Smooth muscle cell (in vitro differentiated cells): ENCODE measurements around the gene TMEM14C. TPM values are rescaled to one million over a fixed set of nuclear protein-coding genes. Genes with fewer than 3 reads are reported as not detected.
"Not testable (repeated sequence)": the region's sequence is repeated elsewhere in the genome, so short reads cannot be mapped to it uniquely, and the experiment has no call there.

Source experiments
- DNase-seq: peaks from one replicate; lab custom pipeline; 2025; ENCODE audit not compliant: unreplicated experiment; lab: John Stamatoyannopoulos, UW
- H2AFZ ChIP-seq: fragments of 200-600 bp; sonication (generic); 2 replicates; pipeline ENCODE4 v1.6.0; 2016; ENCODE audit warnings: antibody characterized with exemption, low read depth, mild to moderate bottlenecking
- H3F3A ChIP-seq: fragments of 200-600 bp; sonication (generic); 2 replicates; pipeline ENCODE4 v1.6.0; 2017; ENCODE audit warnings: antibody characterized with exemption, low read depth
- H3K27ac ChIP-seq: fragments of 200-600 bp; sonication (generic); 2 replicates; pipeline ENCODE4 v1.5.1; 2016; ENCODE audit warnings: low read depth, mild to moderate bottlenecking
- H3K27me3 ChIP-seq: fragments of 200-600 bp; sonication (generic); 2 replicates; pipeline ENCODE4 v1.6.1; 2016; ENCODE audit warnings: low read depth, mild to moderate bottlenecking
- H3K36me3 ChIP-seq: fragments of 200-600 bp; sonication (generic); 2 replicates; pipeline ENCODE4 v1.5.1; 2016; ENCODE audit warnings: low read depth
- H3K4me1 ChIP-seq: fragments of 200-600 bp; sonication (generic); 2 replicates; pipeline ENCODE4 v1.5.1; 2016; ENCODE audit warnings: low read depth
- H3K4me2 ChIP-seq: fragments of 200-600 bp; sonication (generic); 2 replicates; pipeline ENCODE4 v1.6.0; 2016; ENCODE audit warnings: mild to moderate bottlenecking
- H3K4me3 ChIP-seq: fragments of 200-600 bp; sonication (generic); 2 replicates; pipeline ENCODE4 v1.5.1; 2016; ENCODE audit warnings: mild to moderate bottlenecking
- H3K79me2 ChIP-seq: fragments of 200-600 bp; sonication (generic); 2 replicates; pipeline ENCODE4 v1.6.0; 2016; ENCODE audit warnings: low read depth, mild to moderate bottlenecking
- H3K9ac ChIP-seq: fragments of 200-600 bp; sonication (generic); 2 replicates; pipeline ENCODE4 v1.6.0; 2016; ENCODE audit warnings: low read depth
- H3K9me3 ChIP-seq: fragments of 200-600 bp; sonication (generic); replicated peaks from 2 replicates; pipeline ENCODE4 v1.5.1; 2016; ENCODE audit warnings: low read depth
- H4K20me1 ChIP-seq: fragments of 200-600 bp; sonication (generic); 2 replicates; pipeline ENCODE4 v1.6.0; 2016; ENCODE audit warnings: low read depth
- WGBS: methylation state at CpG from one replicate; pipeline ENCODE4 v1.1.7; 2016; ENCODE audit warnings: low lambda C conversion rate; 5-methylcytosine and 5-hydroxymethylcytosine counted together
- polyA plus RNA-seq: library from polyadenylated mRNA; unstranded; fragments of >200 nt; fragmentation: Nextera tagmentation; extraction: Ambion mirVana; gene quantifications from 2 replicates; pipeline ENCODE4 v1.2.1, GENCODE V29; 2016
- total RNA-seq: library from RNA; depleted of rRNA; stranded (reverse); fragments of >200 nt; gene quantifications from 2 replicates; pipeline ENCODE4 v1.2.3, GENCODE V29; 2014
- TF ChIP-seq, protein P1 (sequence below): fragments of 200-600 bp; sonication (generic); IDR thresholded peaks from 2 replicates; pipeline ENCODE4 v1.5.1; 2017; ENCODE audit warnings: borderline replicate concordance, mild to moderate bottlenecking, antibody characterized with exemption; ENCODE audit not compliant: insufficient read depth, poor library complexity, severe bottlenecking

Gene TMEM14C
- total and polyA plus RNA-seq, 2 experiments from 2014 or later: 180 TPM

DNA sequence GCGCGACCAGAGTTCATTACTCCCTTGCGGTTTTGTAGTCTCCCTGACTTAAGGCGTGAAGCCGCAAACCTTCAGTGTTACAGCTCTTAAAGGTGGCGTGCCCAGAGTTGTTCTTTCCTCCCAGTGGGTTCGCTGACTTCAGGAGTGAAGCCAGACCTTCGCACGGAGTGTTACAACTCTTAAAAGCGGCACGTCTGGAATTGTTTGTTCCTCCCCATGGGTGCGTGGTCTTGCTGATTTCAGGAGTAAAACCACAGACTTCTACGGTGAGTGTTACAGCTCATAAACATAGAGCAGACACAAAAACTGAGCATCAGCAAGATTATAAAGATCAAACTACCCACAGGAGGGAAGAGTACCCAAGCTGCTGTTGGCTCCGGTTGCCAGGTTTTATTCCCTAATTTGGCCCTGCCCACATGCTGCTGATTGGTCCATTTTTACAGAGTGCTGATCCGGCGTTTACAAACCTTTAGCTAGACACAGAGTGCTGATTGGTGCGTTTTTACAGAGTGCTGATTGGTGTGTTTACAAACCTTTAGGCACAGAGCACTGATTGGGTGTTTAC, 10.4 kb downstream of the TMEM14C start:
- DNase-seq: no peak
- Histone ChIP-seq H3K36me3 (peaks cover 7% of the 10 kb centered on the region), H3K4me3 (no peak overlapping the region), H3K79me2 (no peaks in the 10 kb centered on the region), H3K9me3 (no peaks in the 10 kb centered on the region), H4K20me1 (no peaks in the 10 kb centered on the region), H2AFZ (no peak overlapping the region), H3F3A (peaks cover 8% of the 10 kb centered on the region), H3K4me2 (no peak overlapping the region), H3K4me1 (peaks cover 3% of the 10 kb centered on the region), H3K27ac (peak overlapping the region; percentile 82), H3K9ac (peak overlapping the region; percentile 5), H3K27me3 (no peaks in the 10 kb centered on the region)
- TF ChIP-seq, protein P1, sequence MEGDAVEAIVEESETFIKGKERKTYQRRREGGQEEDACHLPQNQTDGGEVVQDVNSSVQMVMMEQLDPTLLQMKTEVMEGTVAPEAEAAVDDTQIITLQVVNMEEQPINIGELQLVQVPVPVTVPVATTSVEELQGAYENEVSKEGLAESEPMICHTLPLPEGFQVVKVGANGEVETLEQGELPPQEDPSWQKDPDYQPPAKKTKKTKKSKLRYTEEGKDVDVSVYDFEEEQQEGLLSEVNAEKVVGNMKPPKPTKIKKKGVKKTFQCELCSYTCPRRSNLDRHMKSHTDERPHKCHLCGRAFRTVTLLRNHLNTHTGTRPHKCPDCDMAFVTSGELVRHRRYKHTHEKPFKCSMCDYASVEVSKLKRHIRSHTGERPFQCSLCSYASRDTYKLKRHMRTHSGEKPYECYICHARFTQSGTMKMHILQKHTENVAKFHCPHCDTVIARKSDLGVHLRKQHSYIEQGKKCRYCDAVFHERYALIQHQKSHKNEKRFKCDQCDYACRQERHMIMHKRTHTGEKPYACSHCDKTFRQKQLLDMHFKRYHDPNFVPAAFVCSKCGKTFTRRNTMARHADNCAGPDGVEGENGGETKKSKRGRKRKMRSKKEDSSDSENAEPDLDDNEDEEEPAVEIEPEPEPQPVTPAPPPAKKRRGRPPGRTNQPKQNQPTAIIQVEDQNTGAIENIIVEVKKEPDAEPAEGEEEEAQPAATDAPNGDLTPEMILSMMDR: no peak
- 72% methylated on average over 17 of the region's 17 CpGs for WGBS

- peak overlapping the region; percentile 15 for H3K9ac ChIP-seq
- WGBS: 71% methylated on average over 3 of the region's 3 CpGs
- no peaks in the 10 kb centered on the region for H3K27me3 ChIP-seq
- peaks cover 3% of the 10 kb centered on the region for H3K4me1 ChIP-seq
- no peaks in the 10 kb centered on the region for H3K9me3 ChIP-seq
- peak overlapping the region; percentile 82 for H3K27ac ChIP-seq
- TF ChIP-seq, protein P1: no peak
- H2AFZ ChIP-seq: no peak overlapping the region
- H4K20me1 ChIP-seq: no peaks in the 10 kb centered on the region
- peaks cover 8% of the 10 kb centered on the region for H3F3A ChIP-seq
- no peak overlapping the region for H3K4me2 ChIP-seq
- DNase-seq: no peak
- peaks cover 7% of the 10 kb centered on the region for H3K36me3 ChIP-seq
- no peaks in the 10 kb centered on the region for H3K79me2 ChIP-seq
- no peak overlapping the region for H3K4me3 ChIP-seq
Measured at GRCh38 chr6:10733863-10734262, 11.0 kb downstream of the TMEM14C start.

- H3K27me3 ChIP-seq: no peaks in the 10 kb centered on the region
- H3K4me3 ChIP-seq: no peak overlapping the region
- WGBS: 97% methylated on average over 2 of the region's 2 CpGs
- peaks cover 3% of the 10 kb centered on the region for H3K4me1 ChIP-seq
- TF ChIP-seq, protein P1: no peak
- no peak overlapping the region for H3K27ac ChIP-seq
- no peaks in the 10 kb centered on the region for H4K20me1 ChIP-seq
- no peak overlapping the region for H3K4me2 ChIP-seq
- no peaks in the 10 kb centered on the region for H3K36me3 ChIP-seq
- no peaks in the 10 kb centered on the region for H3K9me3 ChIP-seq
- no peak for DNase-seq
- no peak overlapping the region for H2AFZ ChIP-seq
- no peak overlapping the region for H3K9ac ChIP-seq
- peaks cover 8% of the 10 kb centered on the region for H3F3A ChIP-seq
- H3K79me2 ChIP-seq: no peaks in the 10 kb centered on the region
Measured at GRCh38 chr6:10736731-10737130, 13.9 kb downstream of the TMEM14C start.

DNA sequence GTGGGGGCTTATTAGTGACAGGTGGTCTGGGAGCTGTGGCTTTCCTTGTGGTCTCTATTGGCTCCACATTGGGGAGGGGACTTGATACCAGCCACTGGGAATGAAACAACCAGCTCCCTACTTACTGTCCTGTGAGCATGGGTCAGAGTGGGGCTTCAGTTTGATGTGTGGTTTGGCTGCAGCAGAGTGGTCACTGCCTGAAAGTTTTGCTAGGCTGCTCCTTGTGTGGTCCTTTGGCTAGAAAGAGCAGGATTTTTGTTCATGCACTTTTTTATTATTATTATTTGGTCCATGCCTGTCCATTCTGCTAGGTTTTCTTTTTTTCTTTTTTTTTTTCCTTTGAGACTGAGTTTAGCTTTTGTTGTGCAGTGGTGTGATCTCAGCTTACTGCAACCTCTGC, 17.2 kb downstream of the TMEM14C start:
- H2AFZ ChIP-seq: no peak overlapping the region
- TF ChIP-seq, protein P1: no peak
- peaks cover 3% of the 10 kb centered on the region for H3K4me1 ChIP-seq
- no peak overlapping the region for H3K4me2 ChIP-seq
- H3K9me3 ChIP-seq: no peaks in the 10 kb centered on the region
- H3F3A ChIP-seq: no peaks in the 10 kb centered on the region
- no peaks in the 10 kb centered on the region for H3K79me2 ChIP-seq
- H3K9ac ChIP-seq: no peak overlapping the region
- H3K27ac ChIP-seq: no peak overlapping the region
- DNase-seq: no peak
- H3K27me3 ChIP-seq: no peaks in the 10 kb centered on the region
- no peaks in the 10 kb centered on the region for H4K20me1 ChIP-seq
- no peaks in the 10 kb centered on the region for H3K36me3 ChIP-seq
- H3K4me3 ChIP-seq: no peak overlapping the region

DNA sequence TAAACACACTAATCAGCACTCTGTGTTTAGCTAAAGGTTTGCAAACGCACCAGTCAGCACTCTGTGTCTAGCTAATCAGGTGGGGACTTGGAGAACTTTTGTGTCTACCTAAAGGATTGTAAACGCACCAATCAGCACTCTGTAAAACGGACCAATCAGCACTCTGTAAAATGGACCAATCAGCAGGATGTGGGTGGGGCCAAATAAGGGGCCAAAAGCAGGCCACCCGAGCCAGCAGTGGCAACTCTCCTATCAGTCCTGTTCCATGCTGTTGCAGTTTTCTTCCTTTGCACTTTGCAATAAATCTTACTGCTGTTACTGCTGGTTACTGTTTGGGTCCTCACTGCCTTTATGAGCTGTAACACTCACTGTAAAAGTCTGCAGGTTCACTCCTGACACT, 18.8 kb downstream of the TMEM14C start:
- not testable (repeated sequence) for H3K27ac ChIP-seq, DNase-seq, H3K9ac ChIP-seq, H3K36me3 ChIP-seq, H3K4me1 ChIP-seq, H3K9me3 ChIP-seq, H4K20me1 ChIP-seq, H3K27me3 ChIP-seq, H3F3A ChIP-seq, H3K79me2 ChIP-seq, H2AFZ ChIP-seq, H3K4me3 ChIP-seq, H3K4me2 ChIP-seq
- WGBS: 93% methylated on average over 4 of the region's 4 CpGs
